DMS79 treated with DMSO at 0.1 percent for 48 hours (cell line): ENCODE measurements around the gene RAI14.
"Not testable (repeated sequence)": the region's sequence is repeated elsewhere in the genome, so short reads cannot be mapped to it uniquely, and the experiment has no call there.

Source experiments
- DNase-seq: peaks from one replicate; lab custom pipeline; 2025; lab: John Stamatoyannopoulos, UW

RAI14 gene

GRCh38 chr5:34731435-34732232, 75.5 kb downstream of the RAI14 start:
- DNase-seq, result no peak

- DNase-seq, result no peak
These were observed 78.2 kb downstream of the RAI14 start for GRCh38 chr5:34734326-34734725.

GRCh38 chr5:34735491-34736426, 79.6 kb downstream of the RAI14 start:
- DNase-seq, result no peak

- DNase-seq, result no peak
These were observed 80.5 kb downstream of the RAI14 start for GRCh38 chr5:34736445-34737115.

GRCh38 chr5:34737731-34738130, 81.6 kb downstream of the RAI14 start:
- DNase-seq, result no peak

- no peak for DNase-seq
These were observed 82.3 kb downstream of the RAI14 start for GRCh38 chr5:34738381-34738780.

- DNase-seq, result no peak
These were observed 84.3 kb downstream of the RAI14 start for GRCh38 chr5:34740389-34740806.

- no peak for DNase-seq
These were observed 85.9 kb downstream of the RAI14 start for GRCh38 chr5:34742061-34742460.

- DNase-seq, result no peak
These were observed 87.8 kb downstream of the RAI14 start for GRCh38 chr5:34743878-34744277.

GRCh38 chr5:34748431-34748830, 92.3 kb downstream of the RAI14 start:
- no peak for DNase-seq

- DNase-seq, result no peak
These were observed 93.3 kb downstream of the RAI14 start for GRCh38 chr5:34749431-34749873.

GRCh38 chr5:34750206-34750605, 94.1 kb downstream of the RAI14 start:
- DNase-seq, result no peak

- DNase-seq, result no peak
These were observed 95.9 kb downstream of the RAI14 start for GRCh38 chr5:34751807-34752736.

- DNase-seq, result not testable (repeated sequence)
These were observed 97.1 kb downstream of the RAI14 start for GRCh38 chr5:34753236-34753635.

GRCh38 chr5:34755926-34756325, 99.8 kb downstream of the RAI14 start:
- no peak for DNase-seq

- no peak for DNase-seq
These were observed 100.9 kb downstream of the RAI14 start for GRCh38 chr5:34756781-34757624.

- DNase-seq, result no peak
These were observed 102.4 kb downstream of the RAI14 start for GRCh38 chr5:34758514-34758913.

GRCh38 chr5:34759213-34759612, 103.1 kb downstream of the RAI14 start:
- not testable (repeated sequence) for DNase-seq

- DNase-seq, result no peak
These were observed 109.5 kb downstream of the RAI14 start for GRCh38 chr5:34765662-34766061.

GRCh38 chr5:34767180-34767579, 111.1 kb downstream of the RAI14 start:
- no peak for DNase-seq
